GM12878 (cell line): ENCODE data around the gene PPFIBP1.

Experiments used
- CREB1 ChIP-seq: IDR thresholded peaks from 2 replicates; pipeline ENCODE4 v1.6.1; 2012; ENCODE audit warnings: low read depth, mild to moderate bottlenecking, inconsistent platforms
- CTCF ChIP-seq, 3 experiments: IDR thresholded peaks in 2 of 3; conservative IDR thresholded peaks in 1 of 3; 2 replicates each; pipeline ENCODE4 v1.5.1; 2011; ENCODE audit warnings: low read depth in 3 of 3, low read length in 3 of 3, mild to moderate bottlenecking in 3 of 3, control low read depth in 2 of 3, moderate library complexity in 2 of 3, inconsistent platforms in 1 of 3, mixed read lengths in 1 of 3; ENCODE audit not compliant: control insufficient read depth in 2 of 3, insufficient read depth in 1 of 3; ENCODE audit errors: extremely low read depth in 1 of 3
- E2F4 ChIP-seq: IDR thresholded peaks from 2 replicates; pipeline ENCODE4 v1.6.1; 2012; ENCODE audit warnings: low read depth, low read length, improper control_type of control experiment
- GATAD2B ChIP-seq: fragments of 450-650 bp; conservative IDR thresholded peaks from 2 replicates; pipeline ENCODE4 v1.6.1; 2017; ENCODE audit warnings: low read depth, mild to moderate bottlenecking, moderate library complexity
- HSF1 ChIP-seq: fragments of 150-350 bp; IDR thresholded peaks from 2 replicates; pipeline ENCODE4 v1.6.1; 2014; ENCODE audit warnings: mild to moderate bottlenecking, low read depth, low read length
- MAX ChIP-seq: IDR thresholded peaks from 2 replicates; pipeline ENCODE4 v1.6.1; 2012; ENCODE audit warnings: low read depth, low read length, improper control_type of control experiment
- MLLT1 ChIP-seq: fragments of 450-650 bp; IDR thresholded peaks from 2 replicates; pipeline ENCODE4 v1.6.1; 2016; ENCODE audit warnings: mild to moderate bottlenecking
- MYB ChIP-seq: fragments of 150-350 bp; IDR thresholded peaks from 2 replicates; pipeline ENCODE4 v1.6.1; 2014; ENCODE audit warnings: mild to moderate bottlenecking, low read depth, low read length, borderline replicate concordance
- POLR2A ChIP-seq: IDR thresholded peaks from 2 replicates; pipeline ENCODE4 v1.6.1; 2011; ENCODE audit warnings: low read depth, mild to moderate bottlenecking, low read length
- REST ChIP-seq: IDR thresholded peaks from 2 replicates; pipeline ENCODE4 v1.6.1; 2012; ENCODE audit warnings: mild to moderate bottlenecking, low read depth, low read length
- SMAD1 ChIP-seq: fragments of 450-650 bp; IDR thresholded peaks from 2 replicates; pipeline ENCODE4 v1.6.1; 2018; ENCODE audit warnings: mild to moderate bottlenecking, low read depth; ENCODE audit not compliant: partially characterized antibody
- SPI1 ChIP-seq: IDR thresholded peaks from 2 replicates; pipeline ENCODE4 v1.6.1; 2011; ENCODE audit warnings: low read depth, mild to moderate bottlenecking, low read length, moderate library complexity, borderline replicate concordance; ENCODE audit not compliant: insufficient read depth
- ZNF274 ChIP-seq: IDR thresholded peaks from one replicate; pipeline ENCODE4 v1.8.0; 2011; ENCODE audit not compliant: insufficient read length, insufficient read depth
- ZZZ3 ChIP-seq: IDR thresholded peaks from 2 replicates; pipeline ENCODE4 v1.6.1; 2011; ENCODE audit warnings: low read depth; ENCODE audit not compliant: control insufficient read depth, insufficient read length

- TF ChIP-seq MYB (no peak), E2F4 (no peak), ZZZ3 (no peak), CREB1 (no peak), CTCF (IDR thresholded peaks at IDR 0.05 in 2 of 3, conservative IDR thresholded peaks at IDR 0.05 in 1 of 3; ENCODE audit: control insufficient read depth in 2 of 3, extremely low read depth in 1 of 3, insufficient read depth in 1 of 3, low read depth in 3 of 3, low read length in 3 of 3) (no peak), MLLT1 (no peak), SPI1 (no peak), GATAD2B (no peak), ZNF274 (no peak), REST (no peak), HSF1 (no peak), MAX (no peak), SMAD1 (no peak), POLR2A (no peak)
Measured at GRCh38 chr12:27615331-27615891, 91.4 kb downstream of the PPFIBP1 start.
